ENCODE measurements around the gene PROM1.

GRCh38 chr4:15951781-15952180, 132.0 kb downstream of the PROM1 start:
- TF ChIP-seq ZNF24 (IDR thresholded peaks at IDR 0.05) (no peak), POLR2AphosphoS2 (IDR thresholded peaks at IDR 0.05; ENCODE audit: low read length) (no peak), CBX5 (IDR thresholded peaks at IDR 0.05; ENCODE audit: borderline replicate concordance, low read depth) (no peak), MECOM (CRISPR knock-in tag; IDR thresholded peaks at IDR 0.05) (no peak), POLR2A (conservative IDR thresholded peaks at IDR 0.05) (no peak), TCF7L2 (IDR thresholded peaks at IDR 0.05; ENCODE audit: low read depth, low read length) (no peak), CHD1 (IDR thresholded peaks at IDR 0.05; ENCODE audit: low read length) (no peak), MAFK (IDR thresholded peaks at IDR 0.05; ENCODE audit: low read length) (no peak)
- TF ChIP-seq, protein P1, sequence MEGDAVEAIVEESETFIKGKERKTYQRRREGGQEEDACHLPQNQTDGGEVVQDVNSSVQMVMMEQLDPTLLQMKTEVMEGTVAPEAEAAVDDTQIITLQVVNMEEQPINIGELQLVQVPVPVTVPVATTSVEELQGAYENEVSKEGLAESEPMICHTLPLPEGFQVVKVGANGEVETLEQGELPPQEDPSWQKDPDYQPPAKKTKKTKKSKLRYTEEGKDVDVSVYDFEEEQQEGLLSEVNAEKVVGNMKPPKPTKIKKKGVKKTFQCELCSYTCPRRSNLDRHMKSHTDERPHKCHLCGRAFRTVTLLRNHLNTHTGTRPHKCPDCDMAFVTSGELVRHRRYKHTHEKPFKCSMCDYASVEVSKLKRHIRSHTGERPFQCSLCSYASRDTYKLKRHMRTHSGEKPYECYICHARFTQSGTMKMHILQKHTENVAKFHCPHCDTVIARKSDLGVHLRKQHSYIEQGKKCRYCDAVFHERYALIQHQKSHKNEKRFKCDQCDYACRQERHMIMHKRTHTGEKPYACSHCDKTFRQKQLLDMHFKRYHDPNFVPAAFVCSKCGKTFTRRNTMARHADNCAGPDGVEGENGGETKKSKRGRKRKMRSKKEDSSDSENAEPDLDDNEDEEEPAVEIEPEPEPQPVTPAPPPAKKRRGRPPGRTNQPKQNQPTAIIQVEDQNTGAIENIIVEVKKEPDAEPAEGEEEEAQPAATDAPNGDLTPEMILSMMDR (IDR thresholded peaks at IDR 0.05 in 2 of 3, conservative IDR thresholded peaks at IDR 0.05 in 1 of 3; ENCODE audit: insufficient read depth in 2 of 3, low read depth in 1 of 3, low read length in 3 of 3), result no peak
- TF ChIP-seq, protein P2, sequence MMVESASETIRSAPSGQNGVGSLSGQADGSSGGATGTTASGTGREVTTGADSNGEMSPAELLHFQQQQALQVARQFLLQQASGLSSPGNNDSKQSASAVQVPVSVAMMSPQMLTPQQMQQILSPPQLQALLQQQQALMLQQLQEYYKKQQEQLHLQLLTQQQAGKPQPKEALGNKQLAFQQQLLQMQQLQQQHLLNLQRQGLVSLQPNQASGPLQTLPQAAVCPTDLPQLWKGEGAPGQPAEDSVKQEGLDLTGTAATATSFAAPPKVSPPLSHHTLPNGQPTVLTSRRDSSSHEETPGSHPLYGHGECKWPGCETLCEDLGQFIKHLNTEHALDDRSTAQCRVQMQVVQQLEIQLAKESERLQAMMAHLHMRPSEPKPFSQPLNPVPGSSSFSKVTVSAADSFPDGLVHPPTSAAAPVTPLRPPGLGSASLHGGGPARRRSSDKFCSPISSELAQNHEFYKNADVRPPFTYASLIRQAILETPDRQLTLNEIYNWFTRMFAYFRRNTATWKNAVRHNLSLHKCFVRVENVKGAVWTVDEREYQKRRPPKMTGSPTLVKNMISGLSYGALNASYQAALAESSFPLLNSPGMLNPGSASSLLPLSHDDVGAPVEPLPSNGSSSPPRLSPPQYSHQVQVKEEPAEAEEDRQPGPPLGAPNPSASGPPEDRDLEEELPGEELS (CRISPR knock-in tag; IDR thresholded peaks at IDR 0.05; ENCODE audit: borderline replicate concordance), result no peak
- TF ChIP-seq, protein P3, sequence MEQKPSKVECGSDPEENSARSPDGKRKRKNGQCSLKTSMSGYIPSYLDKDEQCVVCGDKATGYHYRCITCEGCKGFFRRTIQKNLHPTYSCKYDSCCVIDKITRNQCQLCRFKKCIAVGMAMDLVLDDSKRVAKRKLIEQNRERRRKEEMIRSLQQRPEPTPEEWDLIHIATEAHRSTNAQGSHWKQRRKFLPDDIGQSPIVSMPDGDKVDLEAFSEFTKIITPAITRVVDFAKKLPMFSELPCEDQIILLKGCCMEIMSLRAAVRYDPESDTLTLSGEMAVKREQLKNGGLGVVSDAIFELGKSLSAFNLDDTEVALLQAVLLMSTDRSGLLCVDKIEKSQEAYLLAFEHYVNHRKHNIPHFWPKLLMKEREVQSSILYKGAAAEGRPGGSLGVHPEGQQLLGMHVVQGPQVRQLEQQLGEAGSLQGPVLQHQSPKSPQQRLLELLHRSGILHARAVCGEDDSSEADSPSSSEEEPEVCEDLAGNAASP (IDR thresholded peaks at IDR 0.05), result no peak

Measured in K562 (cell line).